ENCODE measurements around the gene PLA2G15.

DNA sequence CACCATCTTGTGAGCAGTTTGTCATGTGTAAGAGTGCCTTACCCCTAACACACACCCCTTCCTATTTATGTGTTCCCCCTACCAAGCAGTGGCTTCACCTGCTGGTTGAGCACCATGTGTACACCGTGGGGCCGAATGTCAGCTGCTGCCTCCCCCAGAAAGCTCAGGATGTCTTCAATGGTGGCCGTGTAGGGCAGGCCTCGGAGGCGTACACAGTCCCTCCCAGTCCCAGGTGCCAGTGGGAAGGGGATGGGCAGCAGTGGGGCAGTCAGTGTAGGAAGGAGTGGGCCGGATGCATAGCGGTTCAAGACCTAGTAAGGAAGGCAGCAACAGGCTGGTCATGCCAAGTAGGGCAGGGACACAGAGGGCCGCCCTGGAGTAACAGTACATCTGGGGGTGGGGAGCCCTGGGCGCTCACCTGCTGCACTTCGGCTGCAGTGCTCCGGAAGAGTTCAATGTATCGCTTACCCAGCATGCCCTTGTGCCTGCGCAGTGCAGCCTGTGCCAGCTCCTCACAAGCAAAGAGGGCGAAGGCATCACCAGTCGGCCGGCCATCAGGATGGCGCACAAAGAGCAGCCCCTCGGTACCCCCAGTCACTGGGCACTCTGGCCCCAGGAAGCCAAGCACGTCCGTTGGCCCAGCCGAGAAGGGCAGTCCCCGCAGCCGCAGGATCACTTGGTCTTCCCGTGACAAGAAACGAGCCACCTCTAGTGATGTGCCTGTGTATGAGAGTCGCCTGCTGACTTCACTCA is 13.6 kb upstream of the PLA2G15 start:
- TF ChIP-seq, protein P1, sequence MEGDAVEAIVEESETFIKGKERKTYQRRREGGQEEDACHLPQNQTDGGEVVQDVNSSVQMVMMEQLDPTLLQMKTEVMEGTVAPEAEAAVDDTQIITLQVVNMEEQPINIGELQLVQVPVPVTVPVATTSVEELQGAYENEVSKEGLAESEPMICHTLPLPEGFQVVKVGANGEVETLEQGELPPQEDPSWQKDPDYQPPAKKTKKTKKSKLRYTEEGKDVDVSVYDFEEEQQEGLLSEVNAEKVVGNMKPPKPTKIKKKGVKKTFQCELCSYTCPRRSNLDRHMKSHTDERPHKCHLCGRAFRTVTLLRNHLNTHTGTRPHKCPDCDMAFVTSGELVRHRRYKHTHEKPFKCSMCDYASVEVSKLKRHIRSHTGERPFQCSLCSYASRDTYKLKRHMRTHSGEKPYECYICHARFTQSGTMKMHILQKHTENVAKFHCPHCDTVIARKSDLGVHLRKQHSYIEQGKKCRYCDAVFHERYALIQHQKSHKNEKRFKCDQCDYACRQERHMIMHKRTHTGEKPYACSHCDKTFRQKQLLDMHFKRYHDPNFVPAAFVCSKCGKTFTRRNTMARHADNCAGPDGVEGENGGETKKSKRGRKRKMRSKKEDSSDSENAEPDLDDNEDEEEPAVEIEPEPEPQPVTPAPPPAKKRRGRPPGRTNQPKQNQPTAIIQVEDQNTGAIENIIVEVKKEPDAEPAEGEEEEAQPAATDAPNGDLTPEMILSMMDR (conservative IDR thresholded peaks at IDR 0.05 in 1 of 2, IDR thresholded peaks at IDR 0.05 in 1 of 2; ENCODE audit: low read depth in 1 of 2, low read length in 2 of 2), result no peak
- TF ChIP-seq EZH2 (IDR thresholded peaks at IDR 0.05; ENCODE audit: low read length, missing control alignments), result no peak

All from fibroblast of lung (primary cell).